Activated naive CD8-positive, alpha-beta T cell treated with anti-CD3 and anti-CD28 coated beads, Interleukin-2, amount 10 ng/mL, durations not matched to agents 7 days and 5 days (primary cell): Measurements from ENCODE around the gene TM9SF1. TPM values are rescaled to one million over a fixed set of nuclear protein-coding genes. Genes with fewer than 3 reads are reported as not detected.
"Not testable (repeated sequence)": the region's sequence is repeated elsewhere in the genome, so short reads cannot be mapped to it uniquely, and the experiment has no call there.

Source experiments
- ATAC-seq: fragments of 150-1000 bp; cut with Tn5 transposase; one replicate; pipeline ENCODE4 v1.10.0; 2021; ENCODE audit warnings: low read depth, moderate library complexity
- POLR2A ChIA-PET: fragments of 350-600 bp; sonication (Branson Sonifier 250); formaldehyde crosslinking; loops from one replicate; lab custom pipeline; 2021; ENCODE audit warnings: antibody characterized with exemption; lab: Charles Lee
- DNase-seq: peaks from one replicate; pipeline ENCODE4 v3.0.0; 2021
- H3K27ac Mint-ChIP-seq: one replicate; pipeline ENCODE4 v1.8.0; 2022; ENCODE audit warnings: mild to moderate bottlenecking, mixed read lengths
- H3K27me3 Mint-ChIP-seq: one replicate; pipeline ENCODE4 v1.8.0; 2022; ENCODE audit warnings: mild to moderate bottlenecking, moderate library complexity, mixed read lengths
- H3K36me3 Mint-ChIP-seq: one replicate; pipeline ENCODE4 v1.8.0; 2021; ENCODE audit warnings: mild to moderate bottlenecking, mixed read lengths
- H3K4me1 Mint-ChIP-seq: one replicate; pipeline ENCODE4 v1.8.0; 2021; ENCODE audit warnings: mixed read lengths
- H3K4me3 Mint-ChIP-seq: one replicate; pipeline ENCODE4 v1.8.0; 2022; ENCODE audit warnings: mild to moderate bottlenecking, moderate library complexity, mixed read lengths
- H3K9me3 Mint-ChIP-seq: one replicate; pipeline ENCODE4 v1.8.0; 2021; ENCODE audit warnings: mixed read lengths
- total RNA-seq, 2 experiments: library from RNA; stranded (reverse); gene quantifications; one replicate each; pipeline ENCODE4 v1.2.3, GENCODE V29; 2021

Gene TM9SF1
- total RNA-seq, 2 experiments from 2014 or later: 28.9 to 29.6 TPM

- POLR2A ChIA-PET: interaction anchor here (2.1 kb wide), 1 partner anchor 9 kb away, joined by 6 read pairs; the partner anchor contains the start of gene CHMP4A
- not testable (repeated sequence) for DNase-seq, H3K4me3 Mint-ChIP-seq, H3K27me3 Mint-ChIP-seq, ATAC-seq, H3K27ac Mint-ChIP-seq
- H3K36me3 Mint-ChIP-seq: peaks cover 84% of the 10 kb centered on the region
- H3K4me1 Mint-ChIP-seq: peaks cover 15% of the 10 kb centered on the region
- H3K9me3 Mint-ChIP-seq: peaks cover 18% of the 10 kb centered on the region
These were observed 8.1 kb upstream of the TM9SF1 start for GRCh38 chr14:24203249-24203886.

- Mint-ChIP-seq H3K36me3 (peaks cover 78% of the 10 kb centered on the region), H3K9me3 (peaks cover 18% of the 10 kb centered on the region), H3K4me1 (peaks cover 19% of the 10 kb centered on the region)
- H3K4me3 Mint-ChIP-seq, DNase-seq, H3K27ac Mint-ChIP-seq, ATAC-seq, H3K27me3 Mint-ChIP-seq: not testable (repeated sequence)
- POLR2A ChIA-PET: interaction anchor here (0.6 to 2.1 kb wide), 2 partner anchors 10 to 27 kb away, joined by 5 to 6 read pairs; partner anchors contain the start of gene CHMP4A
These were observed 7.3 kb upstream of the TM9SF1 start for GRCh38 chr14:24202538-24202937.

DNA sequence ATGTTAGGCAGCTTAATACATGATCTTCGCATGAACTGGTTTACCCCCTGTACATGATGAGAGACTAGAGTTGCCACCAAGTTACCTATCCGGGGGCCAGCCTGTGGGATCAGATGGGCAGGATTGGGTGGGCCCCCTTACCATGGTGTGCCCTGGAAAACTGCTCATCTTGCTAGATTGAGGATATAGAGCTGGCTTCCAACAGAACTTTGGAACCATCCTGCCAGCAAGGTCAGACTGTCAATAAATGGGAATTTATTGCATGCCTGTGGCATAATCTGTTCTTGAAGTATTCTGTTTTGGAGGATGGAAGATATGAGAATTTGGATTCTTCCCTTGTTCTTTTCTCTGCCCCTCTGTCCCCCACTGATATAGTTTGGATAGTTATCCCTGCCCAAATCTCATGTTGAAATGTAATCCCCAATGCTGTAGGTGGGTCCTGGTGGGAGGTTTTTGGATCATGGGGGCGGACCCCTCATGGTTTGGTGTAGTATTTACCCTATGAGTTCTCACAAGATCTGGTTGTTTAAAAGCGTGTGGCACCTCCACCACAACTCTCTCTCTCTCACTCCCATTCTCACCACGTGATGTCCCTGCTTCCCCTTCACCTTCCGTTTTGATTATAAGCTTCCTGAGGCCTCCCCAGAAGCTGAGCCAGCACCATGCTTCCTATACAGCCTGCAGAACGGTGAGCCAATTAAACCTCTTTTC lies 3.7 kb upstream of the TM9SF1 start:
- peak overlapping the region; percentile 21 for H3K4me3 Mint-ChIP-seq

GRCh38 chr14:24197056-24197450 lies 1.8 kb upstream of the TM9SF1 start:
- DNase-seq (no peak), ATAC-seq (no peak)
- peak overlapping the region; percentile 97 for H3K4me3 Mint-ChIP-seq
- peaks cover 41% of the 10 kb centered on the region for H3K4me1 Mint-ChIP-seq
- POLR2A ChIA-PET: interaction anchor here (1.0 to 4.4 kb wide), 6 partner anchors 10 to 83 kb away, joined by 3 to 49 read pairs (median 10); partner anchors contain the start of genes DCAF11, IRF9, NRL and REC8
- H3K27ac Mint-ChIP-seq: peak overlapping the region; percentile 76
- no peaks in the 10 kb centered on the region for H3K27me3 Mint-ChIP-seq
- peaks cover 51% of the 10 kb centered on the region for H3K36me3 Mint-ChIP-seq
- peaks cover 8% of the 10 kb centered on the region for H3K9me3 Mint-ChIP-seq

More for the DNA sequence above, 3.7 kb upstream of the TM9SF1 start:
- peaks cover 58% of the 10 kb centered on the region for H3K36me3 Mint-ChIP-seq
- H3K9me3 Mint-ChIP-seq: peaks cover 18% of the 10 kb centered on the region
- POLR2A ChIA-PET: interaction anchor here (0.8 to 2.2 kb wide), 3 partner anchors 8 to 84 kb away, joined by 3 to 8 read pairs (median 7); partner anchors contain the start of genes DCAF11 and NRL
- ATAC-seq (no peak), DNase-seq (no peak)
- no peaks in the 10 kb centered on the region for H3K27me3 Mint-ChIP-seq
- peaks cover 31% of the 10 kb centered on the region for H3K4me1 Mint-ChIP-seq
- peak overlapping the region; percentile 8 for H3K27ac Mint-ChIP-seq

GRCh38 chr14:24196071-24197055 lies 1.1 kb upstream of the TM9SF1 start:
- POLR2A ChIA-PET: interaction anchor here (0.6 to 4.4 kb wide), 29 partner anchors 10 to 103 kb away, joined by 3 to 52 read pairs (median 7); partner anchors contain the start of genes CHMP4A, DCAF11, DHRS1 and EMC9

DNA sequence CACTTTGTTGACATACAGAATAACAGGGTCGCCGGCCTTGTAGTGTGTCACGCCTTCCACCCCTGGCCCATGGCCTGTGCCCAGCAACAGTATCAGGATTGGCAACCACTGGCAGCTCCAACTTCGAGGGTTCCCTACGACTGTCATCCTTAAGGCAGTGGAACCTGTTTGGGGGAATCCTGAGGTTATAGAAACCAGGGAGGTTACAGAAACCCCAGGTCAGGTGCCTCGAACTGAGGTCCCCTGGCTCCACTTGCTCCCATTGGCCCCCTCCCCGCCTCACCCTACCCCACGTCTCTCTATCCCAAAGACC lies 412 bp downstream of the TM9SF1 start:
- peaks cover 38% of the 10 kb centered on the region for H3K36me3 Mint-ChIP-seq
- H3K4me1 Mint-ChIP-seq: peaks cover 45% of the 10 kb centered on the region
- no peak for DNase-seq
- H3K27ac Mint-ChIP-seq: peak overlapping the region; percentile 96
- H3K27me3 Mint-ChIP-seq: no peaks in the 10 kb centered on the region
- POLR2A ChIA-PET: interaction anchor here (0.9 to 4.4 kb wide), 18 partner anchors 10 to 114 kb away, joined by 3 to 52 read pairs (median 9); partner anchors contain the start of genes CHMP4A, DCAF11, DHRS1 and EMC9
- no peak for ATAC-seq
- peak overlapping the region; percentile 97 for H3K4me3 Mint-ChIP-seq
- peaks cover 3% of the 10 kb centered on the region for H3K9me3 Mint-ChIP-seq

More at GRCh38 chr14:24196071-24197055, 1.1 kb upstream of the TM9SF1 start:
- Mint-ChIP-seq H3K27me3 (no peaks in the 10 kb centered on the region), H3K27ac (peak overlapping the region; percentile 96), H3K9me3 (peaks cover 4% of the 10 kb centered on the region), H3K36me3 (peaks cover 46% of the 10 kb centered on the region), H3K4me1 (peaks cover 42% of the 10 kb centered on the region), H3K4me3 (peak overlapping the region; percentile 97)
- ATAC-seq (peak; percentile 10), DNase-seq (no peak)

DNA sequence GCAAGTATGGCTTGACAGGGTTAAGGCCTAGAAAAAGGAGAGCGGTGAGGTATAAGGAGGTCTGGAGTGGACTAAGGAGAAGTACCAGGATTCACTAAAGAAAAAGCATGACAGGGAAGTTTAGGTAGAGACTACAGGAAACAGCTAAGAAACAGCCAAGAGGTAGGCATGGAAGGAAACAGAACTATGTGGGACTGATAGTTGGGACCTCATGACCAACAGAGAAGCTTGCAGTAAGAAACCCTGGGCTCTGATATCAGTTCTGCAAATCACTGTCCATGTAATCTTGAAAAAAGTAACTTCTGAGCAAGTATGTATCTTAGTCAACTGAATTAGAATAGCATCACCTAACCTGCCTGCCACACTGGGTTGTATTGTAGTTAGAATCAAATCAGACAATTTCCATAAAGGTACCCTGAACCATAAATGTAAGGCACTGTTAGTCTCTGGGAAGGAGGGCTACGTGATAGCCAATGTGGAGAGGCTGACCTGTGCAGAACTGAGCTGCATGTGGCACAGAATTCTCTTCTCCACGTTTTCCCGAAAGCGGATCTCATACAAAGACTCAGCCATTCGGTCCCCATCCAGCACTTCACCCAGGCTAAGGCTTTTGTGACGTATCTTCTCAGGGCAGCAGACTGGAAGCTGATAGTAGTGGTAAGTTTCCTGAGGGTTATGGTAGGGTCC lies 912 bp downstream of the TM9SF1 start:
- peaks cover 3% of the 10 kb centered on the region for H3K9me3 Mint-ChIP-seq
- peaks cover 47% of the 10 kb centered on the region for H3K4me1 Mint-ChIP-seq
- ATAC-seq (no peak), DNase-seq (no peak)
- POLR2A ChIA-PET: interaction anchor here (1.3 to 4.4 kb wide), 11 partner anchors 14 to 80 kb away, joined by 4 to 52 read pairs (median 11); partner anchors contain the start of genes CHMP4A, DCAF11, EMC9 and GMPR2
- peak overlapping the region; percentile 97 for H3K4me3 Mint-ChIP-seq
- H3K27me3 Mint-ChIP-seq: no peaks in the 10 kb centered on the region
- H3K27ac Mint-ChIP-seq: peak overlapping the region; percentile 96
- H3K36me3 Mint-ChIP-seq: peaks cover 33% of the 10 kb centered on the region

DNA sequence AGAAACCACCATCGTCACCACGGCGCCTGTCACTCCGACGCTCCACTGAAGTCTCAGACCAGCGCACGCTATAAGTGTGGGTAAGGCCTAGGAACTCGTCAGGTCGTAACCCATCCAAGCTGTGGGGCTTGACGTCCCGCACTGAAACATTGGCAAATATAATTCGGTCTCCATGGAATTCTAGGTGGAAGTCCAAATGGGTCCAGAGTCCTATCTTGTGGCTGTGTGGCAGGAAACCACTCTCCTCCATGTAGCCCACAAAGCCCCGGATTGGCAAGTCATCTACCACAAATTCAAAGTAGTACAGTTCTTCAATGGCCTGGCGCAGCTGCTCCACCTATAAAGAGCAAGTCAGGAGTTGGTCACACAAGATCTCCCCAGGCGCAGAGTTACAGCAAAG lies 2.3 kb downstream of the TM9SF1 start:
- Mint-ChIP-seq H3K4me3 (no peak overlapping the region), H3K4me1 (peaks cover 44% of the 10 kb centered on the region), H3K36me3 (peaks cover 26% of the 10 kb centered on the region), H3K9me3 (no peaks in the 10 kb centered on the region), H3K27ac (no peak overlapping the region), H3K27me3 (no peaks in the 10 kb centered on the region)
- DNase-seq: no peak
- no peak for ATAC-seq
- POLR2A ChIA-PET: interaction anchor here (4.4 kb wide), 1 partner anchor 31 kb away, joined by 49 read pairs; the partner anchor contains the start of gene IRF9

DNA sequence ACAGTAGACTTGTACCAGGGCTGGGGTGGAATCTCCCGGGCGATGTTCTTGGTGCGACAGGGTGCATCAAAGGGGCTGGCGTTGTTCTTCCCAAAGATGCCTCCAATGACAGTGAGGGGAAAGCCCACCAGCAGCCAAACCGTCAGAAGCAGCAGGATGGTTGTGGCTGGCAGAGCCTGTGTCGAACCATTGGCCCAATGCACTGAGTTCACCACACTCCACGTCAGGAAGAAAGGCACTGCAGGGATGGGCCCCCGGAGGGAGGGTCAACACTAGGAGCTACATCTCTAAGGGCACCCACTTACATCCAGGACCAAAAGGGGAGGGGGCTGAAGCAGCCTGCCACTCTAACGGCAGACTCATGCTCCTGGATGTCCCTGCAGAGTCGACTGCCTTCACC lies 4.8 kb downstream of the TM9SF1 start:
- Mint-ChIP-seq H3K27me3 (no peaks in the 10 kb centered on the region), H3K36me3 (peaks cover 29% of the 10 kb centered on the region), H3K4me1 (peaks cover 40% of the 10 kb centered on the region), H3K4me3 (no peak overlapping the region), H3K9me3 (no peaks in the 10 kb centered on the region), H3K27ac (no peak overlapping the region)
- POLR2A ChIA-PET: interaction anchor here (0.7 kb wide), 2 partner anchors 49 to 838 kb away, joined by 5 to 6 read pairs; partner anchors contain the start of genes EMC9 and SLC22A17
- DNase-seq (no peak), ATAC-seq (no peak)

DNA sequence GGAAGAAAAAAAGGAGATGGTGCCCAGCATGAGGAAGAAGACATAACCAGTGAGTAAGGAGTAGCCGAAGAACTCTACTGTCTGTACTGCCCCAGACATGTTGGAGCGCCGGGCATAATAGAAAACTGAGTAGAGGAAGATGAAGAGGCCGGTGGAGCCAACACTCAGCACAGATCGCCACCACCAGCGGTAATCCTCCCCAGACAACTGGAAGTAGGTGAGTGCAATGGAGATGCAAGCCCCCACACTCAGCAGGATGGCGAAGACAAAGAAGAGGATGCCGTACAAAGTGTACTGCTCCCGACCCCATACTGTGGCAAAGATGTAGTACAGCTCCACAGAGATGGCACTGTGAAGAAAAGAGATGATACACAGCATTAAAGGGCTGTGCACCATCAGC lies 5.8 kb downstream of the TM9SF1 start:
- H3K4me3 Mint-ChIP-seq: peak overlapping the region; percentile 85
- POLR2A ChIA-PET: interaction anchor here (1.0 to 5.2 kb wide), 13 partner anchors 10 to 139 kb away, joined by 3 to 37 read pairs (median 6); partner anchors contain the start of genes CHMP4A, DCAF11, GMPR2 and IRF9
- no peaks in the 10 kb centered on the region for H3K27me3 Mint-ChIP-seq
- peak overlapping the region; percentile 36 for H3K27ac Mint-ChIP-seq
- peaks cover 35% of the 10 kb centered on the region for H3K4me1 Mint-ChIP-seq
- no peak for ATAC-seq
- H3K36me3 Mint-ChIP-seq: peaks cover 27% of the 10 kb centered on the region
- no peaks in the 10 kb centered on the region for H3K9me3 Mint-ChIP-seq
- DNase-seq: no peak

DNA sequence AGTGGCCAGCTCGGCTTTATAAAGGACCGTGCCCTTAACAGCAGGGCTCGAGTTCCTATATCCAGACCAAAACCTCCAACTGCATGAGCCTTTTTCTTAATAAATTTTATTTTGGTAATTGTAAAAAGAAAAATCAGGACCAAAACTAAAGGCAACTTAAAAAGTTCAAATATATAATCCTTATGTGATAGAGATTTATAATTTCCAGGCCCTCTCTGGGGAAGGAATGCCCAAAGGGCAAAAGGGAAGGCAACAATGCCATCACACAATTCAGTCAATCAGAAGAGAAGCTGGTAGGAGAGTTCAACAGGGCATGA lies 6.2 kb downstream of the TM9SF1 start:
- Mint-ChIP-seq H3K4me3 (peak overlapping the region; percentile 85), H3K36me3 (peaks cover 22% of the 10 kb centered on the region), H3K9me3 (no peaks in the 10 kb centered on the region), H3K4me1 (peaks cover 30% of the 10 kb centered on the region), H3K27ac (peak overlapping the region; percentile 69), H3K27me3 (no peaks in the 10 kb centered on the region)
- DNase-seq (no peak), ATAC-seq (no peak)
- POLR2A ChIA-PET: interaction anchor here (0.6 to 5.2 kb wide), 16 partner anchors 10 to 140 kb away, joined by 3 to 37 read pairs (median 6); partner anchors contain the start of genes CHMP4A, DCAF11, GMPR2 and IRF9
